Epithelial cell of proximal tubule (primary cell): Measurements from ENCODE around the gene TFDP2. TPM values are rescaled to one million over a fixed set of nuclear protein-coding genes. Genes with fewer than 3 reads are reported as not detected.
"Not testable (repeated sequence)": the region's sequence is repeated elsewhere in the genome, so short reads cannot be mapped to it uniquely, and the experiment has no call there.

ENCODE experiments used
- DNase-seq: peaks from one replicate; pipeline ENCODE4 v3.0.0-alpha.2; 2011; ENCODE audit warnings: low read depth
- H3K4me3 ChIP-seq: 2 replicates; pipeline ENCODE4 v1.5.1; 2011; ENCODE audit warnings: low read depth, mild to moderate bottlenecking, low read length
- CTCF ChIP-seq: conservative IDR thresholded peaks from 2 replicates; pipeline ENCODE4 v1.5.1; 2012; ENCODE audit warnings: low read depth, mild to moderate bottlenecking, low read length
- total RNA-seq: library from RNA; depleted of rRNA; stranded (reverse); fragments of >200 nt; gene quantifications from 2 replicates; pipeline ENCODE4 v1.2.3, GENCODE V29; 2015

TFDP2 gene
- total RNA-seq, 1 donor from 2014 or later: 40.2 TPM

GRCh38 chr3:141994856-141995255, 154.5 kb downstream of the TFDP2 start:
- no peak for TF ChIP-seq CTCF
- no peak for DNase-seq

GRCh38 chr3:141992512-141992911, 156.8 kb downstream of the TFDP2 start:
- no peak for DNase-seq
- TF ChIP-seq CTCF: no peak

More at GRCh38 chr3:141994856-141995255, 154.5 kb downstream of the TFDP2 start:
- no peak overlapping the region for H3K4me3 ChIP-seq

GRCh38 chr3:141986548-141987107, 162.7 kb downstream of the TFDP2 start:
- H3K4me3 ChIP-seq: no peak overlapping the region
- no peak for DNase-seq
- no peak for TF ChIP-seq CTCF

More at GRCh38 chr3:141992512-141992911, 156.8 kb downstream of the TFDP2 start:
- no peak overlapping the region for H3K4me3 ChIP-seq

- no peak for TF ChIP-seq CTCF
- no peak for DNase-seq
- H3K4me3 ChIP-seq: no peak overlapping the region
Observed at GRCh38 chr3:141981084-141981483, 168.3 kb downstream of the TFDP2 start.

- no peak overlapping the region for H3K4me3 ChIP-seq
- no peak for DNase-seq
- no peak for TF ChIP-seq CTCF
Observed at GRCh38 chr3:141979050-141979671, 170.2 kb downstream of the TFDP2 start.

GRCh38 chr3:141974777-141975176, 174.6 kb downstream of the TFDP2 start:
- not testable (repeated sequence) for H3K4me3 ChIP-seq, DNase-seq

GRCh38 chr3:141972399-141972798, 176.9 kb downstream of the TFDP2 start:
- no peak for TF ChIP-seq CTCF
- no peak for DNase-seq

More at GRCh38 chr3:141972399-141972798, 176.9 kb downstream of the TFDP2 start:
- no peak overlapping the region for H3K4me3 ChIP-seq
